CD4-positive, alpha-beta T cell treated with Interleukin-6 for 4 hours (primary cell): ENCODE data around the gene VPREB3.

Source experiments
- DNase-seq: peaks from one replicate; pipeline ENCODE4 v3.0.0-alpha.2; 2020; ENCODE audit warnings: mixed read lengths

Gene VPREB3

DNA sequence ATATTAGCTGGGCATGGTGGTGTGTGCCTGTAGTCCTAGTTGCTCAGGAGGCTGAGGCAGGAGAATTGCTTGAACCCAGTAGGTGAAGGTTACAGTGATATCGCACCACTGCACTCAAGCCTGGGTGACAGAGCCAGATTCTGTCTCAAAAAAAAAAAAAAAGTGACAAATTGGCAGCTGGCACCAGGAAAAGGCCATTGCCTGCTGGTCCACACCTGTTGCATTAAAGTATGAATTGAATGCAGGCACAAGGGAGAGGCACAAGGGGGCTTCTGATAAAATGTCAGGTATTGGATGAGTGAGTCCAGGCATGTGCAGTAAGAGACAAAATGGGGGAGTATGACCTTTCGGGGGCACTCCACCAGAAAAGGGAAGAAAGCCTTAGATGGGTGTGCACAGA lies 31.5 kb downstream of the VPREB3 start:
- DNase-seq, result no peak

DNA sequence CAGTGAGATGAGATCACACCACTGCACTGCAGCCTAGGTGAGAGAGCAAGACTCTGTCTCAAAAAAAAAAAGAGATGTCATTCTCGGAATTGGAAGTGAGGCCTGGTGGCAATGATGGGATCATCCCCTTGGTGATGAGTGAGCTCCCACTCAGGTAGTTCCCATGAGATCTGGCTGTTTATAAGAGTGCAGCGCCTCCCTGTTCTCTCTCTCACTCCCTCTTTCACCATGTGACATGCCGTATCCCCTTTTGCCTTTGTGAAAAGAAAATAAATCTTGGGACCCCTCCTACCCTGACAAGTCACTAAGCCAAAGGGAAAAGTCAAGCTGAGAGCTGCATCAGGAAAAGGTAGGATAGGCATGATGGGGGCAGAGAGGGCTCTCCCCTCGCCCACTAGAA lies 32.1 kb downstream of the VPREB3 start:
- DNase-seq, result no peak

DNA sequence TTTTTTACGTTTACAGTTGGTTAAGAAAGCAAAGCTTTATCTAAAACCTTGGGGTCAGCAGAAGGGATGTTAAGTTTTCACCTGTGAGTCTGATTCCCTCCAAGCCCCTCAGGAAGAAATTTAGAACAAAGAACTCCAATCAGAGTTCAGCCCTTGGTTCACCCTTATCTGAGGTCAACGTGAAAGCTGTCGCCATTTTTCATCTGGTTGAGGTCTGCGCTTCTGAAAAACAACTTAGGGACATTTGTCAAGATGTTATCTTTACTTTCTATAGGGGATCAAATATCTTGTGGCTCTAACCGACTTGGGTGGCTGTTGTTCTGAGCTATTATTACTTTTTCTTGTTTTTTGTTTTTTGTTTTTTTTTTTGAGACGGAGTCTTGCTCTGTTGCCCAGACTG lies 33.4 kb downstream of the VPREB3 start:
- DNase-seq, result no peak

DNA sequence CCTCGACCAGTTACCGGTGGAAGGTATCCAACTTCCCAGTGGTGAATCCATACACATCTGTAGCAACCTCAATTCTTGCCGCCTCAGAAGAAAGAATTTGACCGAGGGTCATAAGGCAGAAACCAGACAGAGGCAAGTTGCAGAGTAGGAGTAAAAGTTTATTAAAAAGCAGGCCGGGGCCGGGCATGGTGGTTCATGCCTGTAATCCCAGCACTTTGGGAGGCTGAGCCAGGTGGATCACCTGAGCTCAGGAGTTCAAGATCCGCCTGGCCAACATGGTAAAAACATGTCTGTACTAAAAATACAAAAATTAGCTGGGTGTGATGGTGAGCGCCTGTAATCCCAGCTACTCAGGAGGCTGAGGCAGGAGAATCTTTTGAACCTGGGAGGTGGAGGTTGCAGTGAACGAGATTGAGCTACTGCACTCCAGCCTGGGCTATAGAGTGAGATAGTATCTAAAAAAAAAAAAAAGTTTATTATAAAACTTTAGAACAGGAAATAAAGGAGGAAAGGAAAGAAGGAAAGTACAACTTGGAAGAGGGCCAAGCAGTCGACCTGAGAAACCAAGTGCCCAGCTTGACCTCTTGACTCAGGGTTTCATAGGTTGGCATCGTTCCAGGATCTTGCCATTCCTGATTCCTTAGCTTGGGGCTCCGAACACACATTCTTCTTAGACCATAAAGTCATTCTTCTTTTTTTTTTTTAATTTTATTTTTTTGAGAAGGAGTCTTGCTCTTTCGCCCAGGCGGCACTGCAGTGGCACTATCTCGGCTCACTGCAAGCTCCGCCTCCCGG lies 35.7 kb downstream of the VPREB3 start:
- no peak for DNase-seq

DNA sequence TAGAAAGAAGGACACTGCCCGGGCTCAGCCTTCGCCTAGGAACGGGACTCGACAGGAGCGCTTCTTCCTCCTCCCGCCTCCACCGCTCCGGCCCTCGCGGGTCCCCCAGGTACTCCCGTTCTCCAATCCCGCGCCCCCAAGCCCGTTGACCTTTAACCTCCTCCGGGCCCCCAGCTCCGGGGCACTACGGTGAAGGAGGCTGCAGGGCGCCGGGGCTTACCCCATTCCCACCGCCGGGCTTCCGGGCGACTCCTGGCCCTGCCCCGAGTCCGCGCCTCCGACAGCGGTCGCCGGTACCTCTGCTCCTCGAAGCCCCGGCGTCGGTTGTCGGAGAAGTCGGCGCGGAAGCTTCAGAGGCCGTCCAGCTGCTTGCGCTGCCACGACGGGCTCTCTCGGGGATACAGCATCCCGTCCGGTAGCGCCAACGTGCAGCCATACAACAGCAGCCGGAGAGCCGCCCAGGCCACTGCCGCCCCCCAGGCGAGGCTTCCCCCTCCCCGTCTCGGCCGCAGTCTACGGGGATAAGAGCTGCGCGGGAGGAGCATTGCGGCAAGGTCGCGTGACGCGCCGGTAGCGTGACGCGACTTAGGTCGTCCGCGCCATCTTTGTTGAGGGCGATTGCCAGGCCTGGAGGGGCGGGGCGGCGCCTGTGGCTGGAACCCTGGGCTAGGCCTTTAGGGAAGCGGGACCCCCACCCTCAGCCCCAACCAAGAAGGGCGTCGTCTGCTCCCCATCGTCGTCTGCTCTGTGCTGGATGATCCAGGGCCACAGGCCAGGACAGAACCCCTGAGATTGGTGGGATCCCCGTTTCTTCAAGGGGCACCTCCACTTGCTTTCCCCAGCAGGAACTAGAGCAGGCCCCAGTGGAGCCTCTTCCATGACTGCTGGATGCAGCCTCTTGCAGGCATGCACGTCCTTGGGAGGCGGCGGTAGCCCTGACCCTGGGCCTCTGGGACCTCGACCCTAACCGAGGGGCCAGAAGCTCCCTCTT lies 37.1 kb downstream of the VPREB3 start:
- peak; percentile 86 for DNase-seq

DNA sequence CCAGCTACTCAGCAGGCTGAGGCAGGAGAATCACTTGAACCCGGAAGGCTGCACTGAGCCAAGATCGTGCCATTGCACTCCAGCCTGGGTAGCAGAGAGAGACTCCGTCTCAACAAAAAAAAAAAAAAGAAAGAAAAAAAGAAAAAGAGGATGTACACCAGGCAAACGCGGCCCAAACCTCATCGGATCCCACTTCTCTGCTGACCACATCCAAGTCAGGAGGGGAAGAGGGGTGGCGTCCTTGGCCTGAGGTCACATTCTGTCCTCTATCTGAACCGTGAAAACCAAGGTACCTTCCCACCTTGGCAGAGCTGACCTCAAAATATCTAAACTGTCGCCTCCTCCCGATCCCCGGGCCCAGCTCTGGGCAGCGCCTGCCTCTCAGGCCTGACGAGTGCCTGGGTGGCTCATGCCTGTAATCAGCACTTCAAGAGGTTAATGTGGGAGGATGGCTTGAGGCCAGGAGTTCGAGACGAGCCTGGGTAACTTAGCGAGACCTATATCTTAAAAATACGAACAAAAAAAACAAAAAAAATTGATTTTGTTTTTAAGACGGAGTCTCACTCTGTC lies 38.3 kb downstream of the VPREB3 start:
- DNase-seq, result no peak

DNA sequence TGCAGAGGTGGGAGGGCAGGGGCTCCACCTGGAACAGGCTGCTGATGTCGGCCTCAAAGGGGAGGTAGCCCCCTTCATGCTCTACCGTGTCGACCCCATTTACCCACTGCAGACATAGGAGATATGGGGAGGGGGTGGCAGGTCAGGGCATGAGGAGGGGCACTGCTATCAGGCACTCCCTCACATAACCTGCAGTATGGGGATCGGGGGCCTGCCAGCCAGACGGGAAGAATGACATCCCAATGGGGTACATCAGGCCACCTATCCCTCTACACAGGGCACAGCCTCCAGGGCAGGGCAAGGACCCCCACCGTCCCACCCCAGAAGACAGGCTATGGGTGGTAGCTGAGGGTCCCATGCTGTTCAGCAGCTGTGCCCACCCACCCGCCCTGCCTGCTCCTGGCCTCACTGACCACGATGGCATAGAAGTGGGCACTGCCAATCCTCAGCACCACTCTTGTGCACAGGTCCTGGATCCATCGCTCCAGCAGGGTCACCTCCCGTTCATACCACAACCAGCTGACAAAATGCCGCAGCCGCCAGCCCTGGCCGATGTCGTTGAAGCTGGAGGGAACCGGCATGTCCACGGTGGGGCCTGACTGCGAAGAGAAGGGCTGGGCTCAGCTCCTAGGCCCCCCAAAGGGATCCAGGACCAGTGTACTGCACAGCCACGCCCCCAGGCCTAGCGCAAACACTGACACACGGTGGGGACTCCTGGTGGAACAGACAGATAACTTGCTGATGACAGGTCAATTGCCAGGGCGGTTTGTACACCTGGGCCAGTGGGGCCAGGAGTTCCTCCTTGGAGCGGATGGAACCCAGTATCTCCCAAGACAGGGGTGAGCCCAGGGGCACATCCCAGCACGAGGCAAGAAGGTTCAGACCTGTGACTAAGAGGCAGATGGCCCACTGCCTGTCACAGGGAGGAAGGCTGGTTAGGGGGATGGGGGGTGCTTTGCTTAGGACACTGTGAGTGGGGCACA lies 39.3 kb downstream of the VPREB3 start:
- DNase-seq, result no peak

DNA sequence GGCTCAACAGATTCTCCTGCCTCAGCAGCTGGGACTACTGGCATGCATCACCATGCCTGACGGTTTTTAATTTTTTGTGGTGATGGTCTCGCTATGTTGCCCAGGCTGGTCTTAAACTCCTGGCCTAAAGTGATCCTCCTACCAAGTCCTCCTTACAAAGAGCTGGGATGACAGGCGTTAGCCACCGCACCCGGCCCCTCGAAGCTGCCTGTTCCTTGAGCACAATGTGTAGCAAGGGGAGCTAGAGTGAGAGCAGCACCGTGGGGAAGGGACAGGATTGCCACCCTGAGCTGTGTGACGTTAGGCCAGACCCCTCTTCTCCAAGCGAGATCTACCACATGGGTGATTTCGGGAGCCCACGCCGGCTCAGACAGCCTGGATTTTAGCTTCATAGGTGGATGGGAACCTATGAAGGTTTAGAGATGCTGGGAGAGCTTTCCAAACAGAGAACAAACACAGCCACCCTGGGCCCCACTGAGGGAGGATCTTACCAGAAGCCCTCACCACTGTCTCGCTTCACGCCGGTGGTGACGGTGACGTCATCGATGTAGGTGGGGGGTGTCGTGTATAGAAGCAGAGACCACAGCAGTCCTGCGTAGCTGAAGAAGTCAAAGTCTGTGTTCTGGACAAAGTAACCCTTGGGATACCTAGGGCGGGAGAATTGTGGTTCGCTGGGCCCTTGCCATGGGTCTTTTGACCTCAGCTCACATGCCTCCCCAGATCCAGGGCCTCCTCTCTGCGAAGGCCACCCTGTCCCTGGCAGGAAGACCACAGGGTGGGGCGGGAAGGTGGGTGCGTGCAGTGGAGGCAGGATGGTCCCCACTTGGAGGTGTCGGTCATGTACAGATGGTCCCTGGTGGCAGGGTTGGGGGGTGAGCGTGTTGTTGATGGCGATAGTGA lies 40.3 kb downstream of the VPREB3 start:
- no peak for DNase-seq

DNA sequence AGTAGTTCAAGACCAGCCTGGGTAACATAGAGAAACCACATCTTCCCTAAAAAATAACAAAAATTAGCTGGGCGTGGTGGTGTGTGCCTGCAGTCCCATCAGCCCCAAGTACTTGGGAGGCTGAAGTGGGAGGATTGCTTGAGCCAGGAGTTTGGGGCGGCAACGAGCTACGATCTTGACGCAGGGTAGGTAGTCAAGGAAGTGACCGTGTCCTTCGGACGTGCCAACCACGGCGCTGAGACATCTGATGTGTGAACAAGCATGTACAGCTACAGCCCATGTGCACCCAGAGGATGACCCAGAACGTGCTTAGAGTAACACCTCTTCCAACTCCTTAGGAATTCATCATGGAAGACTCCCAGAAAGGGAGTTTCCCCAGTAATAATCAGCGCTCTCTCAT lies 42.0 kb downstream of the VPREB3 start:
- DNase-seq, result no peak

DNA sequence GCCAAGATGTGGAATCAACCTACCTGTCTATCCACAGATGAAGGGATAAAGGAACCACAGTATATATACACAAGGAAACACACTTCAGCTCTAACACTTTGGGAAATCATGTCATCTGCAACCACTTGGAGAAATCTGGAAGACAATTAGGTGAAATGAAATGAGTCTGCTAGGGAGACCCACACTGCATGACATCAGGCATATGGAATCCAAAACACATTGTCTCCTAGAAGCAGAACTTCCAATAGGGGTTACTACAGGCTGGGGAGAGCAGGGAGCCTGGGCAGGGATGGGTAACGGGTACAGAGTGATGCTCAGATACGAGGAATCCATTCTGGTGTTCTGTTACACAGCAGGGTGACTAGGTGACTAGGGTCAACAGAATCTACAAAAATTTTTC lies 45.1 kb downstream of the VPREB3 start:
- no peak for DNase-seq

DNA sequence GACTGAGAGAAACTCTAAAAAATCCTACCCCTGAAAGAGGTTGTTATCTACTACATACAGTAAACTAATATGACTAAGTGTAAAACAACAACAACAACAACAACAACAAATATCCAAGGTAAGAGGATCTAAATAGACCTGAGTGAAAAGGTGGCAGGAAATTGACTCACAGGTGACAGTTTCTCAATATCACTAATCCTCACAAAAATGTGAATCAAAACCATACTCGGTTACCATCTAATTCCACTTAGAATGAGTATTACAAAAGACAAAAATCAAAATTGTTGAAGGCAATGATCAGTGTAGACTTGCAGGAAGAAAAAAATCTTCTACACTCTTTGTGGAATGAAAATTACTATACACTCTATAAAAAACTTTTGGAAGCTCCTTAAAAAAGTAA lies 46.0 kb downstream of the VPREB3 start:
- DNase-seq, result no peak

DNA sequence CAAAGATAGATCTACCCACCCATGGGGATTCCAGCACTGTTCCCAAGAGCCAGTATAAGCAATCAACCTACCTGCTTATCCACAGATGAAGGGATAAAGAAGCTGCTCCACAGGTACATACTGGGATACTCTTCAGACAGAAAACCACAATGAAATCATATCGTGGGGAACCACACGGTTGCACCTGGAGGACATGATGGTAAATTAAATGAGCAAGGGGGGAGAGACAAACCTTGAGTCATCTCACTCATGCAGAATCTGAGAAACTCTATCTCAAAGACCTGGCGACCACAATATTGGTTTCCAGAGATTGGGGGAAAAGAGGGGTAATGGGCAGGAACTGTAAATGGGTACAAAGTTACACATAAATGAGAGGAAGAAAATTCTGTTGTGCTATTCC lies 48.9 kb downstream of the VPREB3 start:
- peak; percentile 15 for DNase-seq

DNA sequence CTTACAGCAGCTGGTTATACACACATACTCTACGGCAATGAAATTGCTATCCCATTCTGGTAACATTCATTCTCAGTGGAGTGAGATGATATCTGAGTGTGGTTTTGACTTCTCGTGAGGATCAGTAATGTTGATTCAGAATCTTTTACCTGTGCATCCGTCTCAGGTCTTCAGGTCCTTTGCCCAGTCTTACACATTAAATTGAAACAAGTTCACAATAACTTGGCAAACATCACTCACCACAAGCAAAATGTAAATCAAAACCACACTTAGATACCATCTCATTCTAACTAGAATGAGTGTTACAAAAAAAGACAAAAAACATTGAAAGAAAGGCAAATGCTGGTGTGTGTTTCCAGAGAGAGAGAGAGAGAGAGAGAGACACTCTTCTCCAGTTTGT lies 49.4 kb downstream of the VPREB3 start:
- DNase-seq, result no peak

DNA sequence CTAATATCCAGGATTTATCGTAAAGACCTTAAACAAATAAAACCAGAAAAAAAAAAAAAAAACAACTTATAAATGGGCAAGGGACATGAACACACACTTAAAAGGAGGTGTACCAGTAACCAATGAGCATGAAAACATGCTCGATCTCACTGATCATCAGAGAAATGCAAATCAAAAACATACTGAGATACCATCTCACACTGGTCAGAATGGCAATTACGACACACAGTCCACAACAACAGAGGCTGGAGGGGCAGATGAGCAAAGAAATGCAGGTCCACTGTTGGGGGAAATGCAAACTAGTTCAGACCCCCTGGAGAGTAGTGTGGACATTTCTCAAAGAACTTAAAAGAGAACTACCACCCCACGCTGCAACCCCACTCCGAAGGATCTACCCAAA lies 50.2 kb downstream of the VPREB3 start:
- DNase-seq, result no peak
